Measurements from ENCODE around the gene CHRNE. TPM values are rescaled to one million over a fixed set of nuclear protein-coding genes. Genes with fewer than 3 reads are reported as not detected.

Gene CHRNE
- total RNA-seq, 4 donors from 2014 or later = 0.50 to 3.6 (median 1.5) TPM

DNA sequence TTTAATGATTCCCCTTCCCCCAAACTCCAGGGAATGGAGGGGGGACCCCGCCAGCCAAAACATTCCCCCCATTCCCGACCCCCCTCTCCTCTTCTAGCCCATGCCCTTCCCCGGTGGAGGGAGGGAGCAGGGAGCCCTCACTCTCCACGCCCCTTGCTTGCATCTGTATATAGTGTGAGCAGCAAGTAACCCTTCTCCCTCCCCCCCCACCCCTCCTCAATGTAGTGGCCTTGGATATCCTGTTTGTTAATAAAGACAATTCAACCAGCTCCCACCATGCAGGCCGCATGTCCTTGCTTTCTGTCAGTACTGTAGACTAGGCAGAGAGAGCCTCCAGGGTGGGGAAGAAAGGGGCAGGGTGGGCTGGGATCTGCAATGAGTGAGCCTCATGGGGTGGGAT, 5.1 kb downstream of the CHRNE start:
- no peak for ATAC-seq (ENCODE audit: low FRiP score)

DNA sequence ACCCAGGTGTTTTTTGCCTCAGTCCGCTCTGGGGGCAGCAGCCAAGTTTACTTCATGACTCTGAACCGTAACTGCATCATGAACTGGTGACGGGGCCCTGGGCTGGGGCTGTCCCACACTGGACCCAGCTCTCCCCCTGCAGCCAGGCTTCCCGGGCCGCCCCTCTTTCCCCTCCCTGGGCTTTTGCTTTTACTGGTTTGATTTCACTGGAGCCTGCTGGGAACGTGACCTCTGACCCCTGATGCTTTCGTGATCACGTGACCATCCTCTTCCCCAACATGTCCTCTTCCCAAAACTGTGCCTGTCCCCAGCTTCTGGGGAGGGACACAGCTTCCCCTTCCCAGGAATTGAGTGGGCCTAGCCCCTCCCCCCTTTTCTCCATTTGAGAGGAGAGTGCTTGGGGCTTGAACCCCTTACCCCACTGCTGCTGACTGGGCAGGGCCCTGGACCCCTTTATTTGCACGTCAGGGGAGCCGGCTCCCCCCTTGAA, 5.7 kb downstream of the CHRNE start:
- TF ChIP-seq, protein P1, sequence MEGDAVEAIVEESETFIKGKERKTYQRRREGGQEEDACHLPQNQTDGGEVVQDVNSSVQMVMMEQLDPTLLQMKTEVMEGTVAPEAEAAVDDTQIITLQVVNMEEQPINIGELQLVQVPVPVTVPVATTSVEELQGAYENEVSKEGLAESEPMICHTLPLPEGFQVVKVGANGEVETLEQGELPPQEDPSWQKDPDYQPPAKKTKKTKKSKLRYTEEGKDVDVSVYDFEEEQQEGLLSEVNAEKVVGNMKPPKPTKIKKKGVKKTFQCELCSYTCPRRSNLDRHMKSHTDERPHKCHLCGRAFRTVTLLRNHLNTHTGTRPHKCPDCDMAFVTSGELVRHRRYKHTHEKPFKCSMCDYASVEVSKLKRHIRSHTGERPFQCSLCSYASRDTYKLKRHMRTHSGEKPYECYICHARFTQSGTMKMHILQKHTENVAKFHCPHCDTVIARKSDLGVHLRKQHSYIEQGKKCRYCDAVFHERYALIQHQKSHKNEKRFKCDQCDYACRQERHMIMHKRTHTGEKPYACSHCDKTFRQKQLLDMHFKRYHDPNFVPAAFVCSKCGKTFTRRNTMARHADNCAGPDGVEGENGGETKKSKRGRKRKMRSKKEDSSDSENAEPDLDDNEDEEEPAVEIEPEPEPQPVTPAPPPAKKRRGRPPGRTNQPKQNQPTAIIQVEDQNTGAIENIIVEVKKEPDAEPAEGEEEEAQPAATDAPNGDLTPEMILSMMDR (IDR thresholded peaks at IDR 0.05) = no peak
- no peak for ATAC-seq (ENCODE audit: low FRiP score)
- no peak for DNase-seq (ENCODE audit: low spot score)

More for the DNA sequence above, 5.1 kb downstream of the CHRNE start:
- TF ChIP-seq, protein P1 (IDR thresholded peaks at IDR 0.05) = no peak
- DNase-seq (ENCODE audit: low spot score) = no peak

DNA sequence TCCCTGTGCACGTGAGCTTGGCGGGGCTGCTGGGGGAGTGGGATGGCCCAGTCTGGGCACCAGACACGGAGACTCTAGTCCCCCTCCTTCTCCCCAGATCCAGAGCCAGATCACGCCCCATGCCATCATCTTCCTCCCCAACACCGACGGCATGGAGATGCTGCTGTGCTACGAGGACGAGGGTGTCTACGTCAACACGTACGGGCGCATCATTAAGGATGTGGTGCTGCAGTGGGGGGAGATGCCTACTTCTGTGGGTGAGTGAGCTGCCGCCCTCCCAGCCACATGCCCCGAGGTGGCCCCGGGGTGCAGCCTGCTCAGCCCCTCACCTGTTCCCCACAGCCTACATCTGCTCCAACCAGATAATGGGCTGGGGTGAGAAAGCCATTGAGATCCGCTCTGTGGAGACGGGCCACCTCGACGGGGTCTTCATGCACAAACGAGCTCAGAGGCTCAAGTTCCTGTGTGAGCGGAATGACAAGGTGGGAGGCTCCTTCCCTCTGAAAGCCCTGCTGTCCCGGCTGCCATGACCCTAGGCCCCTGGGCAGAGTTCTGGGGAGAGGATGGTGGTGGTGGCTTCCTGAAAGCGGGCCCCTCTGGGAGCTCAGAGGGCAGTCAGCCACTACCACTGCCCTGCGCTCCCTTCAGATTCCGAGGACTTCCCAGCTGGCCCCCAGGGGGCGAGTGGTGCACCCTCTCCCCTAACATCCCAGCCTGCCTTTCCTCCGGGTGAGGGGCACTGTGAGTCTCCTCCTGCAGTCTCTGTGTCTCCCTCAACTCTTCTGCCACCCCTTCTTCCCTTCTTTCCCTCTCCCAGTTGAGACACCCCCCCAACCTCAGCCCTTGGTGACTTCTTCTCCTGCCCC, 6.3 kb downstream of the CHRNE start:
- ATAC-seq (ENCODE audit: low FRiP score) = no peak

DNA sequence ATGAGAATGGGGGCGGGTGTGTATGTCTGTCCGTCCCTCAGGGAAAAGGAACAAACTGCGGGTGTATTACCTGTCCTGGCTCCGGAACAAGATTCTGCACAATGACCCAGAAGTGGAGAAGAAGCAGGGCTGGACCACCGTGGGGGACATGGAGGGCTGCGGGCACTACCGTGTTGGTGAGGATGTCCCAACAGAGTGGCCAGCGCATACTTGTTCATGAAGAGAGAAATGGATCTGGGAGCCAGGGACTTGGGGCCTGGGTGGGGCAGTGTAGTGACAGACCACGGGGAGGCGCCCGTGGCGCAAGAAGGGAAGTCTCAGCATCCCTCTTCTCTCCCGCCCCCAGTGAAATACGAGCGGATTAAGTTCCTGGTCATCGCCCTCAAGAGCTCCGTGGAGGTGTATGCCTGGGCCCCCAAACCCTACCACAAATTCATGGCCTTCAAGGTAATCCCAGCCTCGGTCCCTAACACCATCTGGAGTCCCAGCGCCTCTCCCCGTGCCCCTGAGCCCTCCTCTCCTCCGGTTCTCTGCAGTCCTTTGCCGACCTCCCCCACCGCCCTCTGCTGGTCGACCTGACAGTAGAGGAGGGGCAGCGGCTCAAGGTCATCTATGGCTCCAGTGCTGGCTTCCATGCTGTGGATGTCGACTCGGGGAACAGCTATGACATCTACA, 7.1 kb downstream of the CHRNE start:
- ATAC-seq (ENCODE audit: low FRiP score) (no peak), DNase-seq (ENCODE audit: low spot score) (no peak)
- TF ChIP-seq, protein P1 (IDR thresholded peaks at IDR 0.05) = no peak

More for the DNA sequence above, 6.3 kb downstream of the CHRNE start:
- DNase-seq (ENCODE audit: low spot score) = no peak
- TF ChIP-seq, protein P1 (IDR thresholded peaks at IDR 0.05) = no peak

DNA sequence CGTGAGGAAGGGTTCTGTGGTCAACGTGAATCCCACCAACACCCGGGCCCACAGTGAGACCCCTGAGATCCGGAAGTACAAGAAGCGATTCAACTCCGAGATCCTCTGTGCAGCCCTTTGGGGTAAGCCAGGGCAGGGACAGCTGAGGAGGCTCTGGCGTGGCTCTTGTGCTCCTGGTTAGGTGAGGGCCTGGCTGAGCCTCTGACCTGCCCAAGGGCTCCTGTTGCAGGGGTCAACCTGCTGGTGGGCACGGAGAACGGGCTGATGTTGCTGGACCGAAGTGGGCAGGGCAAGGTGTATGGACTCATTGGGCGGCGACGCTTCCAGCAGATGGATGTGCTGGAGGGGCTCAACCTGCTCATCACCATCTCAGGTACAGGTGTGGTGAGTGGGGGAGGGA, 7.8 kb downstream of the CHRNE start:
- ATAC-seq (ENCODE audit: low FRiP score) = no peak
- TF ChIP-seq, protein P1 (IDR thresholded peaks at IDR 0.05) = no peak
- no peak for DNase-seq (ENCODE audit: low spot score)

DNA sequence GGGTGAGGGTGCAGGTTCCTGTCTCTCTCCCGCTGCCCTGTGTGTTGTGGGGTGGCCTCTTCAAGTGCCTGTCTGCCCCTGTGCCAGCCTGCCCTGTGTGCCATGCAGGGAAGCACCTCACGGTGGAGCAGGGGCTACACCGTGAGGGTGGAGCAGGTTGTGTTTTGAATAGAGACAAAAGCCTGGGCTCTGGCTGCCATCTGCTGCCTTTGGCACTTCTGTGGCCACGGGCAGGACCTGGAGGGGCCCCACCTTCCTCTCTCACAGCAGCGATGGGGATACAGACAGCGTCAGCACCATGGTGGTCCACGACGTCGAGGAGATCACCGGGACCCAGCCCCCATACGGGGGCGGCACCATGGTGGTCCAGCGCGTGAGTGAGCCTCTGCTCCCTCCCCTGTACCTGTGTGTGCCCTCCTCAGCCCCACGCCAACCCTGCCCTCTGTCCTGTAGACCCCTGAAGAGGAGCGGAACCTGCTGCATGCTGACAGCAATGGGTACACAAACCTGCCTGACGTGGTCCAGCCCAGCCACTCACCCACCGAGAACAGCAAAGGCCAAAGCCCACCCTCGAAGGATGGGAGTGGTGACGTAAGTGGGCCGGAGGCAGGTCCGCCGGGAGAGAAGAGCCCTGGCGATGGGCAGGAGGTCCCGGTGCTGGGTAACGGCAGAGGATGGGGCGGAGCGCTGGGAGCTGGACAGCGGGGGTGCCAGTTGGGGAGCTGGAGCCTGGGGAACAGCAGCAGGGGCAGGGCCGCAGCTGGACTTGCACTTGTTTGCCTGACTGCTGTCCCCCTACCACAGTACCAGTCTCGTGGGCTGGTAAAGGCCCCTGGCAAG, 9.0 kb downstream of the CHRNE start:
- no peak for DNase-seq (ENCODE audit: low spot score)
- ATAC-seq (ENCODE audit: low FRiP score) = no peak
- TF ChIP-seq, protein P1 (IDR thresholded peaks at IDR 0.05) = no peak

All from omental fat pad (tissue), 4 donors.